MM.1S (cell line): ENCODE results near the gene ITPR1.

Experiments used
- CTCF ChIP-seq: fragments of 300-600 bp; sonication (generic); IDR thresholded peaks from 2 replicates; pipeline ENCODE4 v1.5.1; 2016; ENCODE audit warnings: antibody characterized with exemption, low read length, mixed read lengths
- EZH2 ChIP-seq: fragments of 300-600 bp; sonication (generic); optimal IDR thresholded peaks from 2 replicates; pipeline ENCODE3; 2017; ENCODE audit warnings: low read depth, mild to moderate bottlenecking, antibody characterized with exemption, low read length, mixed read lengths

- TF ChIP-seq CTCF: no peak
- TF ChIP-seq EZH2: no peak
Observed at GRCh38 chr3:4698125-4698821, 205.1 kb downstream of the ITPR1 start.
